Effector memory CD4-positive, alpha-beta T cell (primary cell): ENCODE results near the gene COL9A3.

ENCODE experiments used
- DNase-seq, 3 donors: peaks; one replicate each; pipeline ENCODE4 v3.0.0-alpha.2; 2020
- H3K27ac ChIP-seq: 2 replicates; pipeline ENCODE4 v1.7.0; 2013; ENCODE audit warnings: mild to moderate bottlenecking, low read length, moderate library complexity; ENCODE audit not compliant: insufficient read depth, poor library complexity, severe bottlenecking
- H3K27me3 ChIP-seq: replicated peaks from 2 replicates; pipeline ENCODE4 v1.7.0; 2013; ENCODE audit warnings: mild to moderate bottlenecking, low read length; ENCODE audit not compliant: insufficient read depth, control insufficient read depth, poor library complexity, severe bottlenecking
- H3K36me3 ChIP-seq: 2 replicates; pipeline ENCODE4 v1.7.0; 2013; ENCODE audit warnings: mild to moderate bottlenecking, low read length, moderate library complexity; ENCODE audit not compliant: control insufficient read depth, insufficient read depth
- H3K4me1 ChIP-seq: 2 replicates; pipeline ENCODE4 v1.7.0; 2013; ENCODE audit warnings: low read length, mild to moderate bottlenecking; ENCODE audit not compliant: control insufficient read depth, insufficient read depth, poor library complexity, severe bottlenecking
- H3K4me3 ChIP-seq: 2 replicates; pipeline ENCODE4 v1.7.0; 2013; ENCODE audit warnings: low read length, low read depth, mild to moderate bottlenecking; ENCODE audit not compliant: insufficient read depth, poor library complexity, severe bottlenecking
- H3K9me3 ChIP-seq: 2 replicates; pipeline ENCODE4 v1.7.0; 2013; ENCODE audit warnings: mild to moderate bottlenecking, low read length, moderate library complexity; ENCODE audit not compliant: control insufficient read depth

The COL9A3 gene

GRCh38 chr20:62818592-62819493 lies 2.0 kb downstream of the COL9A3 start:
- no peak overlapping the region for H3K4me3 ChIP-seq
- no peaks in the 10 kb centered on the region for H3K9me3 ChIP-seq
- DNase-seq: no peak
- H3K27ac ChIP-seq: no peak overlapping the region
- H3K36me3 ChIP-seq: no peaks in the 10 kb centered on the region
- peaks cover 32% of the 10 kb centered on the region for H3K27me3 ChIP-seq
- peaks cover 14% of the 10 kb centered on the region for H3K4me1 ChIP-seq

- Histone ChIP-seq H3K4me1 (peaks cover 22% of the 10 kb centered on the region), H3K4me3 (no peak overlapping the region), H3K36me3 (no peaks in the 10 kb centered on the region), H3K9me3 (no peaks in the 10 kb centered on the region), H3K27me3 (peaks cover 32% of the 10 kb centered on the region), H3K27ac (no peak overlapping the region)
- no peak for DNase-seq
These were observed 2.8 kb downstream of the COL9A3 start for GRCh38 chr20:62819494-62820174.

- no peaks in the 10 kb centered on the region for H3K36me3 ChIP-seq
- no peak overlapping the region for H3K27ac ChIP-seq
- DNase-seq: no peak
- peaks cover 31% of the 10 kb centered on the region for H3K27me3 ChIP-seq
- peaks cover 26% of the 10 kb centered on the region for H3K4me1 ChIP-seq
- H3K4me3 ChIP-seq: no peak overlapping the region
- H3K9me3 ChIP-seq: no peaks in the 10 kb centered on the region
These were observed 3.5 kb downstream of the COL9A3 start for GRCh38 chr20:62820208-62820961.

GRCh38 chr20:62820962-62821725 lies 4.3 kb downstream of the COL9A3 start:
- H3K9me3 ChIP-seq: no peaks in the 10 kb centered on the region
- H3K4me1 ChIP-seq: peaks cover 21% of the 10 kb centered on the region
- no peak overlapping the region for H3K27ac ChIP-seq
- no peak for DNase-seq
- H3K27me3 ChIP-seq: peaks cover 24% of the 10 kb centered on the region
- H3K36me3 ChIP-seq: no peaks in the 10 kb centered on the region
- no peak overlapping the region for H3K4me3 ChIP-seq

DNA sequence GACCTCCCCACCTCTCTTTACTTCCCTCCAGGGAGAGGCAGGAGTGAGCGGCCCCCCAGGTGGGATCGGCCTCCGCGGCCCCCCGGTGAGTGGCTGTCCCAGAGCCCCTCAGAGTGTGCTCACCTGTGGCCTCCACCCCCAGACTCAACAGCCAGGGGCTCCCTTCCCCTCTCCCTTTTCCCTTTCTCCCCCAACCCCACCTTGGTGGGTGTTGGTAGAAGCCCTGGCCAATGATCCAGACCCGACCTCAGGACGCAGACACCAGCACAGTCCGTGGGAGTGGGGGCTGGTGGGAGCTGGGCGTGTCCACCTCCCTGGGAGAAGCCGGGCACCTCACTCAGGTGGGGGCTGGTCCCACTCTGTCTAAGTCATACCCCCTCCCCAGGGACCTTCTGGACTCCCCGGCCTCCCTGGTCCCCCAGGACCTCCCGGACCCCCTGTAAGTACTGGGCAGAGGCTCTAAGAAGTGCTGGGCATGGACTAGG lies 4.9 kb downstream of the COL9A3 start:
- Histone ChIP-seq H3K27me3 (peaks cover 19% of the 10 kb centered on the region), H3K4me1 (peaks cover 15% of the 10 kb centered on the region), H3K9me3 (no peaks in the 10 kb centered on the region), H3K36me3 (no peaks in the 10 kb centered on the region), H3K4me3 (no peak overlapping the region), H3K27ac (no peak overlapping the region)
- DNase-seq: no peak

- no peak for DNase-seq
- H3K36me3 ChIP-seq: no peaks in the 10 kb centered on the region
- H3K27ac ChIP-seq: no peak overlapping the region
- peaks cover 13% of the 10 kb centered on the region for H3K4me1 ChIP-seq
- H3K27me3 ChIP-seq: peaks cover 15% of the 10 kb centered on the region
- no peaks in the 10 kb centered on the region for H3K9me3 ChIP-seq
- H3K4me3 ChIP-seq: no peak overlapping the region
These were observed 5.5 kb downstream of the COL9A3 start for GRCh38 chr20:62822239-62822787.

- Histone ChIP-seq H3K27ac (no peak overlapping the region), H3K36me3 (no peaks in the 10 kb centered on the region), H3K27me3 (peaks cover 8% of the 10 kb centered on the region), H3K4me3 (no peak overlapping the region), H3K4me1 (peaks cover 11% of the 10 kb centered on the region), H3K9me3 (no peaks in the 10 kb centered on the region)
- no peak for DNase-seq
These were observed 6.2 kb downstream of the COL9A3 start for GRCh38 chr20:62822788-62823651.

DNA sequence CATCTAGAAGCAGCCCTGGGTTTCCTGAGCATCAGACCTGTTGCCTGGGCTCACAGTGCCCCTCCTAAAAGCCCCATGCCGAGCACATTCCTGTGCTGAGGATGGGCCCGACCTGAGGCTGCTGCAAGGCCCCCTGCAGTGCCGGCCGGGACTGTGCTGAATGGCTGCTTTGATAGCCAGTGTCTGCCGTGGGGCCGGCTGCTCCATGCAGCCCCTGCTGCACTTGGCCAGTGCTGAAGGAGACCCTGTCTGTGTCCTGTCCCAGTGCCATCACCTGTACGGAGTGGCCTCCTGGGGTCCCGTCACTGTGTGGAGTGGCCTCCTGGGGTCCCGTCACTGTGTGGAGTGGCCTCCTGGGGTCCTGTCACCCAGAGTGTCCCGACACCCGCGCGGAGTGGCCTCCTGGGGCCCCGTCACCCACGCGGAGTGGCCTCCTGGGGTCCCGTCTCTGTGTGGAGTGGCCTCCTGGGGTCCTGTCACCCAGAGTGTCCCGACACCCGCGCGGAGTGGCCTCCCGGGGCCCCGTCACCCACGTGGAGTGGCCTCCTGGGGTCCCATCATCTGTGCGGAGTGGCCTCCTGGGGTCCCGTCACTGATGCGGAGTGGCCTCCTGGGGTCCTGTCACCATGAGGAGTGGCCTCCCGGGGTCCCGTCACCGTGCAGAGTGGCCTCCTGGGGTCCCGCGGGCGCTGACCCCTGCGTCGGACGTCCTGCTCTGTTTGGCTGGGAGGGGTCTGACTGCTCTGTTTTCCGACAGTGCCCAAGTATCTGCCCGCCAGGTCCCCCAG lies 7.0 kb downstream of the COL9A3 start:
- no peaks in the 10 kb centered on the region for H3K36me3 ChIP-seq
- no peak overlapping the region for H3K27ac ChIP-seq
- H3K27me3 ChIP-seq: no peaks in the 10 kb centered on the region
- no peak for DNase-seq
- no peaks in the 10 kb centered on the region for H3K9me3 ChIP-seq
- peaks cover 11% of the 10 kb centered on the region for H3K4me1 ChIP-seq
- no peak overlapping the region for H3K4me3 ChIP-seq
